ENCODE data around the gene JMJD6. TPM values are rescaled to one million over a fixed set of nuclear protein-coding genes. Genes with fewer than 3 reads are reported as not detected.

The JMJD6 gene
- total RNA-seq (2011; cell fraction: chromatin; rRNA removed; ENCODE audit: low replicate concordance) = 39.0 and 102 TPM in 2 replicates
- total RNA-seq (2011; cell fraction: nucleolus; rRNA removed) = 54.7 and 69.0 TPM in 2 replicates
- total RNA-seq (2011; cell fraction: nucleoplasm; rRNA removed) = 46.6 and 49.9 TPM in 2 replicates
- total RNA-seq (2014; rRNA removed) (40.2 and 40.7 TPM in 2 replicates), total RNA-seq (2014; rRNA removed; fragmentation: Illumina TruSeq; extraction: Trizol) (23.4 and 28.1 TPM in 2 replicates), total RNA-seq (2015; rRNA removed; fragmentation: Illumina TruSeq; extraction: Trizol) (37.4 and 38.5 TPM in 2 replicates), total RNA-seq (2021) (47.9 and 52.3 TPM in 2 replicates), polyA plus RNA-seq (2011; rRNA removed) (22.2 and 30.9 TPM in 2 replicates), polyA plus RNA-seq (2014; fragmentation: Illumina TruSeq; extraction: Trizol) (36.5 and 38.2 TPM in 2 replicates), polyA plus RNA-seq (2014; fragmentation: Nextera tagmentation; extraction: Ambion mirVana) (10 to 100 TPM in 1 of 2 experiments, 1 to 10 TPM in 1; 2.5 to 10.5 TPM), polyA plus RNA-seq (2014; rRNA removed) (36.3 and 40.9 TPM in 2 replicates), polyA minus RNA-seq (2011; rRNA and poly(A)+ RNA removed) (13.2 and 15.1 TPM in 2 replicates), Bru-seq, nascent RNA (percentile 84 among the genes with signal in this experiment), BruChase-seq, experiment 1, labeled RNA remaining after a 2-hour chase (percentile 88 among the genes with signal in this experiment), BruChase-seq, experiment 2, labeled RNA remaining after a 6-hour chase (percentile 90 among the genes with signal in this experiment)
- 25.7 and 30.0 TPM in 2 replicates for polyA plus RNA-seq (2011; cell fraction: cytosol; rRNA removed)
- 83.8 and 88.4 TPM in 2 replicates for polyA plus RNA-seq (2011; cell fraction: nucleus; rRNA removed)
- polyA plus RNA-seq (2012) = 50.5 and 52.4 TPM in 2 replicates
- polyA minus RNA-seq (2011; cell fraction: cytosol; rRNA and poly(A)+ RNA removed) = 17.1 and 17.9 TPM in 2 replicates
- 12.0 and 22.5 TPM in 2 replicates for polyA minus RNA-seq (2011; cell fraction: nucleus; rRNA and poly(A)+ RNA removed)
- long read RNA-seq, experiment 1, transcript JMJD6-202 (6 exons, 1,603 nt) = major isoform, 160 of 232 reads
- long read RNA-seq, experiment 1, partial matches to known transcripts = 24 of 232 reads
- long read RNA-seq, experiment 1, other reads (novel, unspliced or antisense) = 45 of 232 reads
- long read RNA-seq, experiment 2, transcript JMJD6-202 (6 exons, 1,603 nt) = major isoform, 47 of 73 reads
- long read RNA-seq, experiment 2, partial matches to known transcripts = 10 of 73 reads
- long read RNA-seq, experiment 2, other reads (novel, unspliced or antisense) = 11 of 73 reads
- long read RNA-seq, experiment 3, transcript JMJD6-202 (6 exons, 1,603 nt) = major isoform, 82 of 89 reads
- long read RNA-seq, experiment 3, partial matches to known transcripts = 2 of 89 reads
- long read RNA-seq, experiment 3, other reads (novel, unspliced or antisense) = 4 of 89 reads

GRCh38 chr17:76726231-76726775, at the start of gene JMJD6:
JMJD6 (minus strand) TSS chr17:76726606; CDS start chr17:76726475, 131 bp downstream.
- peak; percentile 92 for ATAC-seq
- H2AFZ ChIP-seq (ENCODE audit: low read depth, low read length) = peak within 1 kb of the TSS; percentile 85
- TF ChIP-seq E2F4 (CRISPR knock-in tag; IDR thresholded peaks at IDR 0.05; ENCODE audit: low read depth) (no peak), DIDO1 (tag; IDR thresholded peaks at IDR 0.05; ENCODE audit: low read depth) (no peak), ZNF41 (CRISPR knock-in tag; conservative IDR thresholded peaks at IDR 0.05) (no peak), DACH1 (IDR thresholded peaks at IDR 0.05; ENCODE audit: partially characterized antibody) (peak; percentile 79), DPF2 (IDR thresholded peaks at IDR 0.05) (no peak), KHSRP (IDR thresholded peaks at IDR 0.05) (0 out of 2 replicates have a peak, but pooled peaks have one; percentile 46), RCOR1 (IDR thresholded peaks at IDR 0.05; ENCODE audit: borderline replicate concordance in 1 of 2, low read depth in 2 of 2, low read length in 2 of 2) (no peak), PCBP1 (IDR thresholded peaks at IDR 0.05; ENCODE audit: low read depth, low read length, poor library complexity, severe bottlenecking) (no peak), RBM17 (IDR thresholded peaks at IDR 0.05; ENCODE audit: borderline replicate concordance, low read depth, low read length) (no peak), NUFIP1 (IDR thresholded peaks at IDR 0.05; ENCODE audit: partially characterized antibody) (no peak), MED1 (CRISPR knock-in tag; IDR thresholded peaks at IDR 0.05; ENCODE audit: borderline replicate concordance) (no peak), ZNF79 (CRISPR knock-in tag; IDR thresholded peaks at IDR 0.05; ENCODE audit: low read depth) (no peak)

More at GRCh38 chr17:76726231-76726775, at the start of gene JMJD6:
- ChIA-PET CTCF (ENCODE audit: low intra/inter-chr PET ratio) (interaction anchor here (0.6 kb wide), 1 partner anchor 38 kb away, joined by 3 read pairs; no protein-coding TSS in a partner anchor), POLR2A (interaction anchor here (0.6 to 5.1 kb wide), 9 partner anchors 9 to 181 kb away, joined by 3 to 75 read pairs (median 5); partner anchors contain the start of genes MFSD11, MXRA7 and SRSF2)
- H3K9ac ChIP-seq (ENCODE audit: insufficient read depth in 1 of 2, low read depth in 2 of 2, low read length in 2 of 2) = peak within 1 kb of the TSS; percentile 91 to 99
- peak; percentile 87 to 98 (median 92) for DNase-seq (ENCODE audit: extremely low read depth in 1 of 4, low spot score in 3 of 4)
- peak within 1 kb of the TSS; percentile 82 for H3K4me3 ChIP-seq
- H3K9me3 ChIP-seq (replicated peaks; ENCODE audit: control insufficient read depth, insufficient read depth, low read depth, low read length) = no peaks in the 10 kb centered on the region; the same call in 1 of the 2 replicates
- H4K20me1 ChIP-seq (replicated peaks; ENCODE audit: control insufficient read depth, insufficient read depth, low read length) = peaks cover 8% of the 10 kb centered on the region; the same call in 1 of the 2 replicates
- no peaks in the 10 kb centered on the region for H3K9me1 ChIP-seq (ENCODE audit: control insufficient read depth, insufficient read depth, low read length)
- intact Hi-C loops (cut with micrococcal nuclease) (loop anchor here (5.0 kb wide), 1 partner anchor 84 kb away; the partner anchor contains the start of gene ST6GALNAC1), in situ Hi-C loops (cut with MboI) (no loop called here)
- H3K27me3 ChIP-seq (ENCODE audit: control insufficient read depth in 2 of 2, insufficient read depth in 2 of 2, low read length in 2 of 2) = no peaks in the 10 kb centered on the region
- peak within 1 kb of the TSS; percentile 96 for H3K27ac ChIP-seq (ENCODE audit: extremely low read depth, low read depth, low read length)
- H3K4me1 ChIP-seq (replicated peaks in 1 of 2; ENCODE audit: control insufficient read depth in 2 of 2, insufficient read depth in 2 of 2, low read length in 2 of 2) = peaks cover 17 to 40% of the 10 kb centered on the region in 2 experiments; a peak in 4 of 5 replicates
- H3K79me2 ChIP-seq (ENCODE audit: control insufficient read depth, insufficient read depth, low read length) = peaks cover 74% of the 10 kb centered on the region
- H3K4me2 ChIP-seq (ENCODE audit: insufficient read depth, low read length) = peak within 1 kb of the TSS; percentile 88
- 0% methylated on average over 42 of the region's 60 CpGs for WGBS (ENCODE audit: insufficient coverage, low coverage, missing lambda C conversion rate)
- BruUV-seq (replicated peaks) = TSS peak; percentile 46
- H3K36me3 ChIP-seq (ENCODE audit: control insufficient read depth, insufficient read depth, low read length) = peaks cover 52% of the 10 kb centered on the region
- FAIRE-seq = peak; percentile 85
